Measurements from ENCODE around the gene ZNF320.
A peak's percentile ranks its signal among the peaks of the same experiment; 100 is the strongest.
"Not testable (repeated sequence)": the region's sequence is repeated elsewhere in the genome, so short reads cannot be mapped to it uniquely, and the experiment has no call there.

Gene ZNF320

DNA sequence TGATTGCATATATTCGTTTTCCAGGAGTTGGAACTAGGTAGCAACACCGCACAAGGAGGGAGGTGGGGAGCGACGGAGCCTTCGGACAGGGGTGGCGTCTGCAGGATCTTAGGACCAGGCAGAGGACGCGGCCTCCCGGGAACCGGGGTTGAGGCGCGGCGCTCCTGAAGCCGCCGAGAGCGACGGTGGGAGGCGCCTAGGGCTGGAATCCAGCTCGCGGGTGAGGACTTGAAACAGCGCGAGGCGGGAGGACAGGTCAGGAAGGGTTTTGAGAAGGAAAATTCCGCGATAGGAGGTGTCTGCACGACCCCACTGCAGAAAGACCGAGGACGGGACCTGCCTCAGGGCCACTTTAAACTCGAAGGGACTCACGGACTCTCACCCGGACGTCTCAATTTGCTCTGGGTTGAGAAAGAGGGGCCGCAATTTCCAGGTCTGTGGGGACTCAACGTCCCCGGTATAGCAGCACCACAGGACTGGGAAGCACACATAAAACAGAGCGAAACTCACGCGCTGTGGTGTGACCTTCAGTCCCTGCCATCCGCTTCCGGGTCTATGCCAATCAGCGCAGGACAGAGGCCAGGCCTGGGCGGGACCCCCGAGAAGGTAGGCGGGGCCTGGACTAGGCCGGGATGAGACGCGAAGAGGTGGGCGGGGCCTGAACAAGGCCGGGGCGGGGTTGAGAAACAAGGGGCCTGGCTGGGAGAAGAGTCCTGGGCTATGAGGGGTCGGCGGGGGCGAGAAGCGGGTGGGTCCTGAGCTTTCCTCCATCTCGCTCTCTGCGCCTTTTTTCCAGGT, at the start of gene ZNF320:
Gene ZNF320, minus strand, starts transcription at position 498 of the 798 bp plus-strand sequence. CDS start 7,380 bp downstream, outside the sequence.
- DNase-seq (ENCODE audit: low read depth) = peak; percentile 87

DNA sequence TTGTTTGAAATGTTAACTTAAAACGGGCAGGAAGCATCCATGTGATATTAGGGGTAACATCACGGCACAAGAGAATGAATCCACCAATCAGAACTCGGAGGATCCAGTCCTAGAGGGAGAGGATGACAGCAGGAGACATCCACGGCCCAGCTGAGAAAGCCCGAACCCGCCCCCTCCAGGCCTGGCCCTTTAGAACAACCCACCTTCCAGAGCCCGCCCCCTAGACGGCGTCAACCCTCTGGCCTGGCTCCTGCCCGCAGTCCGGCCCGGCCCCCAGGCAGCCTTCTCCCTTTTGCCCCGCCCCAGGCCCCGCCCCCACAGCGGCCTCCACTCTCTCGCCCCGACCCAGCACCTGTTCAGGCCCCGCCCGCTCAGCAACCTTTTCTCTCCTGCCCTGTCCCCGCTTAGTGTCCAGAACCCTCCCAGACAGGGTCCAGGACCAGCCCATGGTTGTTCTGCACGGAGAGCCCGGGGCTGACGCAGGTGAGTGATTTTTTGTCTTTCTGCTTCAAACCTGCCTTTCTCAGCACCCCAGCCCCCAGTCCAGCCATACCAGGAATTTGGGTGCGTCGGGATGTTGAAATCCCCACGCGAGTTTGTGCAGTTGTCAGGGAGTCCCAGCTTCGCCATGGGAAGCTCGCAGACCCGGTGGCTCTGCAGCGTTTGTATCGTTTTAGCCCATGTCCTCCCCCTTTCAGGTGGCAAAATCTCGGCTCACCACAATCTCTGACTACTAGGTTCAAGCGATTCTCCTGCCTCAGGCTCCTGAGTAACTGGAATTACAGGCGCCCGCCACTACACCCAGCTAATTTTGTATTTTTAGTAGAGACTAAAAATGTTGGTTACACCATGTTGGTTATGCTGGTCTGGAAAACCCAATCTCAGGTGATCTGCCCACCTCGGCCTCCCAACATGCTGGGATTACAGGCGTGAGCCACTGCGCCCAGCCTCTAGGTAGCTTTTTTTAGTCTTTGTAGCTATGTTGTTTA, 49.2 kb upstream of the ZNF320 start:
- DNase-seq (ENCODE audit: low read depth) = no peak

DNA sequence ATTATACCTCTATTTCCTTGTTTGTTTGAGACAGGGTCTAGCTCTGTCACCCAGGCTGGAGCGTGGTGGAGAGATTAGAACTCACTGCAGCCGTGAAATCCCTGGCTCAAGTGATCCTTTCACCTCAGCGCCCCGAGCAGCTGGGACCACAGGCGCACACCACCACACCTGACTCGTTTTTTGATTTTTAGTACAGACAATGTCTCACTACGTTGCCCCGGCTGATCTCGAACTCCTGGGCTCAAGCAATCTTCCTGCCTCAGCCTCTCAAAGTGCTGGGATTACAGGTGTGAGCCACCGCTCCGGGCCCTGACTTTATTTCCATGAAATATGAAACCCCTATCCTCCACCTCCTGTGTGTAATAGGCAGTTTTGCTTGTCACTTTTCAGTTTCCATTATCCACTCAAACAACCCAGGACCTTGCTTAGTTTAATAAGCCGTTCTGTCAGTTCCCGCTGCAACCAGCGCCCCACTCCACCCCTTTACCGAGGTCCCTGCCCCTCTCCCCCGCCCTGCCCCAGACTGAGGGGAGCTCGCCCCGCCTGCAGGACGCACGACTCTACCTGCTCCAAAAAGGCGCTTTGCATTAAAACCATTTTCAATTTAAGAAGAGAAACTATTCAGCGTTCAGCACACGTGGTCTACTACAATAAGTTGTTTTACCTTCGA, 48.4 kb upstream of the ZNF320 start:
- DNase-seq (ENCODE audit: low read depth) = no peak

DNA sequence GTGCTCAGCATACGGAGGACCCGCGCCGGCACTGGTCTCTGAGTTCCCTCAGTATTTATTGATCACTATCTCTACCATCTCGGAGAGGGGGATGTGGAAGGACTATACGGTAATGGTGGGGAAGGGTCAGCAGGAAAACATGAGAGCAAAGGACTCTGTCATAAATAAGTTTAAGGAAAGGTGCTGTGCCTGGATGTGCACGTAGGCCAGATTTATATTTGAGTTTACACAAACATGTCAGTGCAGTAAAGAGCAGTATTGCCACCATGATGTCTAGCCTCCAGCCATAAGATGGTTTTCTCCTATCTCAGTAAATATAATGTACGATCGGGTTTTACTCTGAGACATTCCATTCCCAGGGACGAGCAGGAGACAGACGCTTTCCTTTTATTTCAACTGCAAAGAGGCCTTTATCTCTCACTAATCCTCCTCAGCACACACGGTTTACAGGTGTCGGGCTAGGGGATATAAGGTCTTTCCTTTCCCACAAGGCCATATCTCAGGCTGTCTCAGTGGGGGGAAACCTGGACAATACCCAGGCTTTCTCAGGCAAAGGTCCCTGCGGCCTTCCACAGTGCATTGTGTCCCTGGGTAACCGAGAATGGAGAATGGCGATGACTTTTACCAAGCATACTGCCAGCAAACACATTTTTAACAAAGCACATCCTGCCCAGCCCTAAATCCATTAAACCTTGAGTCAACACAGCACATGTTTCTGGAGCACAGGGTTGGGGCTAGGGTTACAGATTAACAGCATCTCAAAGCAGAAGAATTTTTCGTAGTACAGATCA, 47.5 kb upstream of the ZNF320 start:
- DNase-seq (ENCODE audit: low read depth) = not testable (repeated sequence)

DNA sequence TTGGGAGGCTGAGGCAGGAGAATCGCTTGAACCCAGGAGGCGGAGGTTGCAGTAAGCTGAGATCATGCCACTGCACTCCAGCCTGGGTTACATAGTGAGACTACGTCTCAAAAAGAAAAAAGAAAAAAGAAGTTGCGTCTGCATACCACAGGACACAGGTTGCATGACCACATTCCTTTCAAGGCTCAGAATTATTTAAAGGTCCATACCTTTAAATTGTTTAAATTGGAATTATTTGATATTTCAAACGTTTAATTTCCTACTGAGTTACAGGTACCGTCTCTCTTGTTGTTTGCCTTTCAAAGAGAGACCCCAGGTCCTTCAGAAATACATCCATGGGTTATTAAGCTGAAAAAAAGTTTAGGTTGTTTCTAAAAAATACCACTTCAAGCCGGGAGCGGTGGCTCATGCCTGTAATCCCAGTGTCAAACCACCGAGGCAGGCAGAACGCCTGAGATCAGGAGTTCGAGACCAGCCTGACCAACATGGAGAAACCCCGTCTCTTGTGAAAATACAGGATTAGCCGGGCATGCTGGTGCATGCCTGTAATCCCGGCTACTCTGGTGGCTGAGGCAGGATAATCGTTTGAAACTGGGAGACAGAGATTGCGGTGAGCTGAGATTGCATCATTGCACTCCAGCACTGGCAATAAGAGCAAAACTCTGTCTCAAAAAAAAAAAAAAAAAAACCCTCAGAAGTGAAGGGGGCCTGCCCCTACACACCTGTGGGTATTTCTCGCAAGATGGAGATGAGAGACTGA, 46.6 kb upstream of the ZNF320 start:
- no peak for DNase-seq (ENCODE audit: low read depth)

DNA sequence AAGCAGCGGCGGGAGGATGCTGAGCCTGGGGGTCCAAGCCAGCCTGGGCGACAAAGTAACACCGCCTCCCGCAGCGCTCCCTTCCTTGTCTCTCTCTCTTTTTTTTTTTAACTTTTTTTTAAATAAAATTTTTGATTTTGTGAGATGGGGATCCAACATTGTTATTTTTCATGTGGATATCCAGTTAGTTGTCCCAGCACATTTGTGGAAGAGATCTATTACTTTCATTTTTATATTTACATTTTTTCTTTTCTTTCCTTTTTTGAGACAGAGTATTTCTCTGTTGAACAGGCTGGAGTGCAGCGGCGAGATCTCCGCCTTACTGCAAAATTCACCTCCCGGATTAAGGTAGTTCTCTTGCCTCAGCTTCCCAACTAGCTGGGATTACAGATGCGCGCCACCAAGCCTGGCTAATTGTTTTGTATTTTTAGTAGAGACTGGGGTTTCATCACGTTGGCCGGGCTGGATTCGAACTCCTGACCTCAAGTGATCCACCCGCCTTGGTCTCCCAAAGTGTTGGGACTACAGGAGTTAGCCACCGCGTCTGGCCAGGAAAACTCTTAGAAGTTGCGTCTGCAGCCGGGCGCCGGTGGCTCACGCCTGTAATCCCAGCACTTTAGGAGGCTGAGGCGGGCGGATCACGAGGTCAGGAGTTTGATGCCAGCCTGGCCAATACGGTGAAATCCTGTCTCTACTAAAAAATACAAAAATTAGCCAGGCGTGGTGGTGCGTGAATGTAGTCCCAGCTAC, 45.9 kb upstream of the ZNF320 start:
- no peak for DNase-seq (ENCODE audit: low read depth)

DNA sequence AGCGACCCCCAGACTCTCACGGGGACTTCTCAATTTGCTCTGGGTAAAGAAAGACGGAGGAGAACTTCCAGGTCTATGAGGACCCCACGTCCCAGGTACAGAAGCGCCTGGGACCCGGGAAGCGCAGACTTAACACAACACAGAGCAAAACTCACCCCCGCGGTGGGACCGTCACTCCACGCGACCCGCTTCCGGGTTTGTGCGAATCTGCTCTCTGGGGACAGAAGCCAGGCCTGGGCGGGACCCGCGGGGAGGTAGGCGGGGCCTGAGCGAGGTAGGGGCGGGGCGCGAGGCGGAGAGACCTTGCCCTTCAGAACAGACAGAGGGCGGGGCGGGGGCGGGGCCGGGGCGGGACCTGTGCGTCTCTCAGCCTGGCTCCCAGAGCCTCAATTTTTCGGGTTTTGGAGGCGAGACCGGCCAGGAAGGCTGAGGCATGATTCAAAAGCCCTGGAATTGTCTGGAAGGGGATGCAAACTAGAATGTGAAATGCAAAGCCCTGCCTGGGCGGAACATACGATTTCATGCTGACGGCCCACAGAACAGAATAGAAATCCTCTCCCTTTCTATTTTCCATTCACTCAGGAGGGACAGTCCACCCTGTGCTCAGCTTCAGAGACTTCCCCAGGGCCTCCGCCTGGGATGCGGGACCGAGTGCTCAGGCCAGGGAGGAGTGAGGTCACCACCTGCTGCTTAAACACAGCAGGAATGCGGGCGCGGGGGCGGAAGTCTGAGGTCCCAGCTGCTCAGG, 45.1 kb upstream of the ZNF320 start:
- DNase-seq (ENCODE audit: low read depth) = peak; percentile 91

DNA sequence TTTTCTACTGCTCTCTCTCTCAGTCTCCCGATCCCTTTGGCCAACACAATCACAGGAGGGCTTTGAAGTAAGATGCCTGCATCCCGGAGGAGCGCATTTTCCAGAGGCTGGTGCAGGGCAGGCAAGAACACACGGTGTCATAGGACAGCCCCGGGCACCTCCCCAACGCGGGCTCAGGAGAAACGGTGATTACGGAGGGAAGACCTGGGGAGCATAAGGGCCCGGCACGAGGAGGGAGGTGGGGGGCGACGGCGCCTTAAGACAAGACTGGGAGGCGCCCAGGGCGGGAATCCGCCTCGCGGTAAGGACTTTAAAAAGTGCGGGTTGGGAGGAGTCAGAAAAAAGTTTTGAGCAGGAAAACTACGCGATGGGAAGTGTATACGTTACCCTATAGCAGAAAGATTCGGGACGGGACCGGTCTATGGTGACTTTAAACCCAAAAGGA, 44.5 kb upstream of the ZNF320 start:
- DNase-seq (ENCODE audit: low read depth) = no peak

DNA sequence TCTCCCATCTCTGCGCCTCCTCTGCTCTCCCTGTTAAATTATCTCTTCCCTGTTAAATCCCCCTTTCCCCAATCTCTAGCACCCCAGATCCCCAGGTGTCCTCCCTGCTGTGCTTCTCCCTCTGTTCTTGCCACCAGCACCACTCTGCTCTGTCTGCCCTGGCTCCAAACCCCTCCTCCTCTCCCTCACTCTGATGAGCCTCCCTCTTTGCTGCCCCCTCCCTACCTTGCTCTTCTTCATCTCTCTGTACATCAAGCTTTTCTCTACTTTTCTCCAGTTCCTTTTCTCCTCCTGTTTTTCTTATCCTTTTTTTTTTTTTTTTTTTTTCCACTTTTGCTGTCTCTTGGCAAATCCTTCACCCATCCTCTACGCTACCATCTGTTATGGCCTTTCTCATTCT, 44.1 kb upstream of the ZNF320 start:
- not testable (repeated sequence) for DNase-seq (ENCODE audit: low read depth)

DNA sequence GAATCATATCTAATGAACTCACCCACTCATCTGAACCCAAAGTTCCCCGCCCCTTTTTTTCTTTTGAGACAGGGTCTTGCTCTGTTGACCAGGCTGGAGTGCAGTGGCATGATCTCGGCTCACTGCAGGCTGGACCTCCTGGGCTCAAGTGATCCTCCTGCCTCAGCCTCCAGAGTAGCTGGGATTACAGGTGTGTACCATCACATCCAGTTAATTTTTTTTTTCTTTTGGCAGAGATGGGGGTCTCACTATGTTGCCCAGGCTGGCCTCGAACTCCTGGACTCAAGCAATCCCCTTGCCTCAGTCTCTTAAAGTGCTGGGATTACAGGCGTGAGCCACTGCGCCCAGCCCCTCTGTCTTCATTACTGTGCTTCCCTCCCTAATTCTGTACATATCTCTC, 43.5 kb upstream of the ZNF320 start:
- not testable (repeated sequence) for DNase-seq (ENCODE audit: low read depth)

DNA sequence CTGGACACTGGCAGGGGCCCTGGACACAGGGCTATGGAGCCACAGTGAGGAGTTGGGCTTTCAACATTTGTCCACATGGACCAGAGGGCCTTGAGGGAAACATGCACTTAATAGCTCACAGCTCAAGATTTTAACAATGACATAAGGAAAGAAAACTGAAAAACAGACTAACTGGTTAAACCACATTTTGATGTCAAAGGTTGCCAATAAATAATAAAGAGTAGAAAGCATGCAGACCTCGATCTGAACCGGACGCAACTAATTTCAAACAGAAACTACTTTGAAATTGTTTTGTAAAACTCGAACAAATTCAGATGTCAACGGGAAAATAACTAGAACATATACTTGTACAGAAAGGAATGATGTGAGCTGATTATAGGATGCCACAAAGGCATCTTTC, 41.3 kb upstream of the ZNF320 start:
- no peak for DNase-seq (ENCODE audit: low read depth)

DNA sequence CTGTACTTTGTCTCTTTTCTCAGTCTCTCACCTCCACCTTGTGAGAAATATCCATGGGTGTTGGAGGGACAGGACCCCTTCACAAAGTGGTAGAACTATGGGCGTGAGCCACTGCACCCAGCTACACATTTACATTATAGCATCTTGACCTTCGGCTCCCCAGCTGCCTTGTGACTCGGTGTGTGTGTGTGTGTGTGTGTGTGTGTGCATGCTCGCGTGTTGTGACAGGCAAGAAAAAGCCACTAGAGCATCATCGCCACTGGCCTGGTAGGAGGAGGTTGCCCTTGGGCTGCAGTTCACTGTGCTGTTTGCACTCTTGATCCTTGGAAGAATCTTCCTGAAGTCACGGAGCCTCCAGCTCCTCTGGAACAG, 39.5 kb upstream of the ZNF320 start:
- DNase-seq (ENCODE audit: low read depth) = no peak

DNA sequence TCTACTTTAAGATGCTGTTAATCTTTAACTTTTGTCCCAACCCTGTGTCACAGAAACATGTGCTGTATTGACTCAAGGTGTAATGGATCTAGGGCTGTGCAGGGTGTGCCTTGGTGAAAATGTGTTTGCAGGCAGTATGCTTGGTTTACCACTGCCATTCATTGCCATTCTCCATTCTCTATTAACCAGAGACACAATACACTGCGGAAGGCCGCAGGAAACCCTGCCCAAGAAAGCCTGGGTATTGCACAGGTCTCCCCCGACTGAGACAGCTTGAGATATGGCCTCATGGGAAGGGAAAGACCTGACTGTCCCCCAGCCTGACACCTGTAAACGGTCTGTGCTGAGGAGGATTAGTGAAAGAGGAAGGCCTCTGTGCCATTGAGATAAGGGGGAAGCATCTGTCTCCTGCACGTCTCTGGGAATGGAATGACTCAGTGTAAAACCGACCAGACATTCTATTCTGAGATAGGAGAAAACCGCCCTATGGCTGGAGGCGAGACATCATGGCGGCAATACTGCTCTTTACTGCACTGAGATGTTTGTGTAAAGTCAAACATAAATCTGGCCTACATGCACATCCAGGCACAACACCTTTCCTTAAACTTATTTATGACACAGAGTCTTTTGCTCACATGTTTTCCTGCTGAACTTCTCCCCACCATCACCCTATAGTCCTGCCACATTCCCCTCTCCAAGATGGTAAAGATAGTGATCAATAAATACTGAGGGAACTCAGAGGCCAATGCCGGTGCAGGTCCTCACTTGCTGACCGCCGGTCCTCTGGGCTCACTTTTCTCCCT, 38.9 kb upstream of the ZNF320 start:
- no peak for DNase-seq (ENCODE audit: low read depth)

DNA sequence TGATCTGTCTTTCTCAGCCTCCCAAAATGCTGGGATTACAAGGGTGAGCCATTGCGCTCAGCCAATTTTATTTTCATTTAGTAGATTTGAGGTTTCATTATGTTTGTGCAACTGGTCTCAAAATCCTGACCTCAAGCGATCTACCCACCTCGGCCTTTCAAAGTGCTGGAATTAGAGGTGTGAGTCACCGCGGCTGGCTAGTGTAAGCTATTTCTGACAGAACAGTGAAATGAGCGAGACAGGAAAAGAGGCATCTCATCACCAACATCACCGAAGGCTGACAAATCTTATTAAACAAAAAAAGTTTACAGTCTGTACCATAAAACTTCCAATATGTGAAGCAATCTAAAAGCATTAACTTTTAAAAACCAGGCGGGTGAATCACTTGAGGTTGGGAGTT, 38.0 kb upstream of the ZNF320 start:
- DNase-seq (ENCODE audit: low read depth) = no peak

DNA sequence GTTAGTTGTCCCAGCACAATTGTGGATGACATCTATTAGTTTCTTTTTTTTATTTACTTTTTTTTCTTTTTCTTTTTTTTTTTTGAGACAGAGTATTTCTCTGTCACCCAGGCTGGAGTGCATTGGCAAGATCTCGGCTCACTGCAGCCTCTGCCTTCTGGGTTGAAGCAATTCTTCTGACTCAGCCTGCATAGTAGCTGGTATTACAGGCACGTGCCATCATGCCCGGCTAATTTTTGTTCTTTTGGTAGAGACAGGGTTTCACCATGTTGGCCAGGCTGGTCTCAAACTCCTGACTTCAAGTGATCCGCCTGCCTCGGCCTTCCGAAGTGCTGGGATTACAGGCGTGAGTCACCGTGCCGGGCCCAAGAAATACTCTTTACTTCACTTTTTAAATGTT, 27.2 kb upstream of the ZNF320 start:
- not testable (repeated sequence) for DNase-seq (ENCODE audit: low read depth)

DNA sequence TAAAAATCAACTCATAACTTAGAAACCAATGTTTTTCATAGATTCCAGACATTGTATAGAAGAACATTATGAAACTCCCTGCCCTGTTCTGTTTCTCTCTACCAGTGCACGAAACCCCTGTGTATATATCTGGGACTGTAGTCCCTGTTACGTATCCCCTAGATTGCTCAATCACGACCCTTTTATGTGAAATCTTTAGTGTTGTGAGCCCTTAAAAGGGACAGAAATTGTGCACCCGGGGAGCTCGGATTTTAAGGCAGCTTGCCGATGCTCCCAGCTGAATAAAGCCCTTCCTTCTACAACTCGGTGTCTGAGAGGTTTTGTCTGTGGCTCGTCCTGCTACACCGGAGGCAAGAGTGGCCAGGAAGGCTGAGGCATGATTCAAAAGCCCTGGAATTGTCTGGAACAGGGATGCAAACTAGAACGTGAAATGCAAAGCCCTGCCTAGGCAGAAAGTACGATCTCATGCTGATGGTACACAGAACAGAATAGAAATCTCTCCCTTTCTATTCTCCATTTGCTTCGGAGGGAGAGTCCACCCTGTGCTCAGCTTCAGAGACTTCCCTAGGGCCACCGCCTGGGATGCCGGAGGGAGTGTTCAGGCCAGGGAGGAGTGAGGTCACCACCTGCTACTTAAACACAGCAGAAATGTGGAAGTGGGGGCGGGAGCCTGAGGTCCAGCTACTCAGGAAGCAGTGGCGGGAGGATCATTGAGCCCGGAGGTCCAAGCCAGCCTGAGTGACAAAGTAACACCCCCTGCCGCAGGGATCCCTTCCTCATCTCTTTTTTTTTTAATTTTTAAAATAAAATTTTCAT, 26.6 kb upstream of the ZNF320 start:
- DNase-seq (ENCODE audit: low read depth) = no peak

Data from activated T-cell treated with anti-CD3 and anti-CD28 coated beads for 24 hours (primary cell).